K562 (cell line): ENCODE measurements around the gene GCNT2. TPM values are rescaled to one million over a fixed set of nuclear protein-coding genes. Genes with fewer than 3 reads are reported as not detected.

ENCODE experiments used
- ARID3B ChIP-seq: fragments of 250-450 bp; sonication (Bioruptor Pico); IDR thresholded peaks from 2 replicates; pipeline ENCODE4 v1.4.0; 2020; ENCODE audit warnings: borderline replicate concordance
- CGGBP1 ChIP-seq: fragments of 250-450 bp; sonication (Bioruptor Pico); IDR thresholded peaks from 2 replicates; pipeline ENCODE4 v1.9.0; 2021; ENCODE audit warnings: mild to moderate bottlenecking
- ESRRA ChIP-seq: fragments of 450-650 bp; IDR thresholded peaks from 2 replicates; pipeline ENCODE4 v1.6.1; 2014; ENCODE audit warnings: low read depth, mild to moderate bottlenecking, moderate library complexity, borderline replicate concordance
- FIP1L1 ChIP-seq: fragments of 200-400 bp; formaldehyde crosslinking; IDR thresholded peaks from 2 replicates; pipeline ENCODE4 v1.6.1; 2018; ENCODE audit warnings: mild to moderate bottlenecking, low read depth, low read length; ENCODE audit not compliant: poor library complexity, severe bottlenecking
- FOXO4 ChIP-seq: fragments of 450-650 bp; formaldehyde crosslinking; IDR thresholded peaks from 2 replicates; pipeline ENCODE4 v1.4.0; 2020; ENCODE audit warnings: mild to moderate bottlenecking, moderate library complexity
- ZBTB11 ChIP-seq, 3 experiments: fragments of 200-800 bp in 1 of 3; fragments of 250-450 bp in 1 of 3; fragments of 450-650 bp in 1 of 3; sonication (Bioruptor Pico) in 1 of 3; sonication (Bioruptor generic) in 1 of 3; formaldehyde crosslinking in 1 of 3; IDR thresholded peaks; 2 replicates each; pipeline versions ENCODE4 v1.6.1 to v1.8.0; 2016 to 2022; ENCODE audit warnings: mild to moderate bottlenecking in 2 of 3, missing genetic modification characterization in 2 of 3, missing compliant biosample characterization in 1 of 3, moderate library complexity in 1 of 3
- ZNF589 ChIP-seq: fragments of 200-800 bp; sonication (Bioruptor generic); IDR thresholded peaks from 2 replicates; pipeline ENCODE4 v1.6.1; 2016; ENCODE audit warnings: low read depth, missing genetic modification characterization, missing compliant biosample characterization
- polyA plus RNA-seq, 8 experiments: library from polyadenylated mRNA; depleted of rRNA in 4 of 8; stranded (reverse) in 5 of 8; unstranded in 3 of 8; fragments of >200 nt; fragmentation: Nextera tagmentation in 2 of 8; fragmentation: Illumina TruSeq in 1 of 8; extraction: Ambion mirVana in 2 of 8; extraction: Trizol in 1 of 8; gene quantifications; 2 replicates each; pipeline versions ENCODE4 v1.2.1 to v1.2.3, GENCODE V29; 2011 to 2014; ENCODE audit warnings: inconsistent platforms in 1 of 8, missing spikeins in 1 of 8
- total RNA-seq, 7 experiments: library from RNA; depleted of rRNA in 6 of 7; stranded (reverse); fragments of >200 nt in 6 of 7; fragmentation: Illumina TruSeq in 2 of 7; extraction: Trizol in 2 of 7; gene quantifications; 2 replicates each; pipeline versions ENCODE4 v1.2.1 to v1.2.3, GENCODE V29; 2011 to 2021; ENCODE audit warnings: low replicate concordance in 1 of 7
- TF ChIP-seq, protein P1 (sequence below), 2 experiments: fragments of 450-650 bp; formaldehyde crosslinking in 1 of 2; IDR thresholded peaks; 2 replicates each; pipeline versions ENCODE4 v1.4.0 to v1.6.1; 2014 to 2020; ENCODE audit warnings: mild to moderate bottlenecking in 2 of 2, borderline replicate concordance in 1 of 2, low read depth in 1 of 2
- TF ChIP-seq, protein P2 (sequence below): fragments of 250-450 bp; sonication (Bioruptor Pico); IDR thresholded peaks from 2 replicates; pipeline ENCODE4 v1.8.0; 2021; ENCODE audit warnings: mild to moderate bottlenecking, moderate library complexity

Gene GCNT2
- total and polyA plus RNA-seq, 9 of the 15 experiments (the other 6 are each of a cell fraction or from before 2014, with no cell fraction given): 0.78 to 2.6 (median 1.6) TPM

DNA sequence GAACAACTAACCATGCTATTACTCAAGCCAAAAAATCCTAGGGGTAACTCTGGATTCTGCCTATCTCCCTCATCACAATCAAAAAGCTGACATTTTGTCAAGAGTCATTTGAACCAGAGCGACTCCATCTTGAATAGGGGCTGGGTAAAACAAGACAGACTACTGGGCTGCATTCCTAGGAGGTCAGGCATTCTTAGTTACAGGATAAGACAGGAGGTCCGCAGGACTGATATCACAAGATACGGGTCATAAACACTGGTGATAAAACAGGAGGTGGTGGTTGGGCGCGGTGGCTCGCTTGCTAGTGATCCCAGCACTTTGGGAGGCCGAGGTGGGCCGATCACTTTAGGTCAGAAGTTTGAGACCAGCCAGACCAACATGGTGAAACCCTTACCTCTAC, 141.1 kb downstream of the GCNT2 start (continued):
- TF ChIP-seq, protein P1, sequence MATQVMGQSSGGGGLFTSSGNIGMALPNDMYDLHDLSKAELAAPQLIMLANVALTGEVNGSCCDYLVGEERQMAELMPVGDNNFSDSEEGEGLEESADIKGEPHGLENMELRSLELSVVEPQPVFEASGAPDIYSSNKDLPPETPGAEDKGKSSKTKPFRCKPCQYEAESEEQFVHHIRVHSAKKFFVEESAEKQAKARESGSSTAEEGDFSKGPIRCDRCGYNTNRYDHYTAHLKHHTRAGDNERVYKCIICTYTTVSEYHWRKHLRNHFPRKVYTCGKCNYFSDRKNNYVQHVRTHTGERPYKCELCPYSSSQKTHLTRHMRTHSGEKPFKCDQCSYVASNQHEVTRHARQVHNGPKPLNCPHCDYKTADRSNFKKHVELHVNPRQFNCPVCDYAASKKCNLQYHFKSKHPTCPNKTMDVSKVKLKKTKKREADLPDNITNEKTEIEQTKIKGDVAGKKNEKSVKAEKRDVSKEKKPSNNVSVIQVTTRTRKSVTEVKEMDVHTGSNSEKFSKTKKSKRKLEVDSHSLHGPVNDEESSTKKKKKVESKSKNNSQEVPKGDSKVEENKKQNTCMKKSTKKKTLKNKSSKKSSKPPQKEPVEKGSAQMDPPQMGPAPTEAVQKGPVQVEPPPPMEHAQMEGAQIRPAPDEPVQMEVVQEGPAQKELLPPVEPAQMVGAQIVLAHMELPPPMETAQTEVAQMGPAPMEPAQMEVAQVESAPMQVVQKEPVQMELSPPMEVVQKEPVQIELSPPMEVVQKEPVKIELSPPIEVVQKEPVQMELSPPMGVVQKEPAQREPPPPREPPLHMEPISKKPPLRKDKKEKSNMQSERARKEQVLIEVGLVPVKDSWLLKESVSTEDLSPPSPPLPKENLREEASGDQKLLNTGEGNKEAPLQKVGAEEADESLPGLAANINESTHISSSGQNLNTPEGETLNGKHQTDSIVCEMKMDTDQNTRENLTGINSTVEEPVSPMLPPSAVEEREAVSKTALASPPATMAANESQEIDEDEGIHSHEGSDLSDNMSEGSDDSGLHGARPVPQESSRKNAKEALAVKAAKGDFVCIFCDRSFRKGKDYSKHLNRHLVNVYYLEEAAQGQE (IDR thresholded peaks at IDR 0.05; ENCODE audit: borderline replicate concordance): no peak
- TF ChIP-seq, protein P1 (CRISPR knock-in tag; IDR thresholded peaks at IDR 0.05; ENCODE audit: low read depth): 0 out of 2 replicates have a peak, but pooled peaks have one; percentile 44
- no peak for TF ChIP-seq FIP1L1
- no peak for TF ChIP-seq ESRRA
- TF ChIP-seq, protein P2, sequence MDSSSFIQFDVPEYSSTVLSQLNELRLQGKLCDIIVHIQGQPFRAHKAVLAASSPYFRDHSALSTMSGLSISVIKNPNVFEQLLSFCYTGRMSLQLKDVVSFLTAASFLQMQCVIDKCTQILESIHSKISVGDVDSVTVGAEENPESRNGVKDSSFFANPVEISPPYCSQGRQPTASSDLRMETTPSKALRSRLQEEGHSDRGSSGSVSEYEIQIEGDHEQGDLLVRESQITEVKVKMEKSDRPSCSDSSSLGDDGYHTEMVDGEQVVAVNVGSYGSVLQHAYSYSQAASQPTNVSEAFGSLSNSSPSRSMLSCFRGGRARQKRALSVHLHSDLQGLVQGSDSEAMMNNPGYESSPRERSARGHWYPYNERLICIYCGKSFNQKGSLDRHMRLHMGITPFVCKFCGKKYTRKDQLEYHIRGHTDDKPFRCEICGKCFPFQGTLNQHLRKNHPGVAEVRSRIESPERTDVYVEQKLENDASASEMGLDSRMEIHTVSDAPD (CRISPR knock-in tag): no peak
- no peak for TF ChIP-seq CGGBP1 (CRISPR knock-in tag)
- TF ChIP-seq ARID3B (CRISPR knock-in tag): peak; percentile 76; the same call in 1 of the 2 replicates
- TF ChIP-seq FOXO4 (CRISPR knock-in tag): peak; percentile 90
- TF ChIP-seq ZNF589 (CRISPR knock-in tag): peak; percentile 95
- TF ChIP-seq ZBTB11 (CRISPR knock-in tag; IDR thresholded peaks at IDR 0.05): peak in 1 of 3 experiments; percentile 69; a peak in 1 of 6 replicates
